ENCODE results near the gene TMEFF1. TPM values are rescaled to one million over a fixed set of nuclear protein-coding genes. Genes with fewer than 3 reads are reported as not detected.

The TMEFF1 gene
- total RNA-seq, 3 donors from 2014 or later: 0.38 to 0.98 TPM; not detected in 1

- H3K36me3 ChIP-seq (ENCODE audit: low read depth): no peaks in the 10 kb centered on the region
- no peak for DNase-seq
- peaks cover 5% of the 10 kb centered on the region for H3K4me1 ChIP-seq (ENCODE audit: low read depth)
- intact Hi-C loops (cut with DNase I, micrococcal nuclease): loop anchor here in 1 of 2 donors (10.0 kb wide), 1 partner anchor 149 kb away; no protein-coding TSS in a partner anchor
- no peak for ATAC-seq
- H3K4me3 ChIP-seq: no peak overlapping the region
- H3K9me3 ChIP-seq: no peaks in the 10 kb centered on the region
- no peak for TF ChIP-seq CTCF (IDR thresholded peaks at IDR 0.05)
These were observed 27.6 kb upstream of the TMEFF1 start for GRCh38 chr9:100445161-100445902.

DNA sequence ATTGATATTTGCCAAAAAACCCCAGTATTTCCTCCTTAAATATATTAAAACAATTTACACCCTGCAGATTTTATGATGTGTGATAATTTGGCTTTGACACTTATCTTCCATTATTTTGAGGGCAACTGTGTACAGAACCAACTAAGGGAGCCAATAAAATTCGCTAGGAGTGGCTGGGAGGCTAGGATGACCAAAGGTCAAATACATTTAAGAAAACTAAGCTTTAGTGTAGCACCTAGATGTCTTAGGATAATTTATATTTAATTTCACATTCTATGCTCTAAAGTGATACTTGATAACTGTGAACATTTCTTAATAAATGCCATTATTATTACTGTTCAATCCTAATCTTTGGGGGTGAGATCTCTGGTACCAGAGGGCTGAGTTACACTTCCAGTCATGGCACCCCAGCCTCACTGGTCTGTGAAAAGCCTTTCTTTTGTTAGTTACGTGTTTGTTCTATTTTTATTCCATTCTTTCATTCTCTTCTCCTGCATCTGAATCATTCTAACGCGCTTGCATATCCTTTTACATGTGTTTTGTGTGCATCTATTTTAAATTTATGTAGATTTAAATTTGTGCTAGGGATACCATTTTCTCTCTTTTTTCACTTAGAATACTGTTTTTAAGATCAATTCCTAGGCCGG lies 26.9 kb upstream of the TMEFF1 start:
- intact Hi-C loops (cut with DNase I, micrococcal nuclease): loop anchor here in 1 of 2 donors (10.0 kb wide), 1 partner anchor 149 kb away; no protein-coding TSS in a partner anchor
- Histone ChIP-seq H3K4me3 (no peak overlapping the region), H3K9me3 (no peaks in the 10 kb centered on the region), H3K4me1 (ENCODE audit: low read depth) (peaks cover 5% of the 10 kb centered on the region), H3K36me3 (ENCODE audit: low read depth) (no peaks in the 10 kb centered on the region)
- ATAC-seq (peak; percentile 69), DNase-seq (peak in 1 of 3 donors; percentile 17)
- TF ChIP-seq CTCF (IDR thresholded peaks at IDR 0.05): no peak

DNA sequence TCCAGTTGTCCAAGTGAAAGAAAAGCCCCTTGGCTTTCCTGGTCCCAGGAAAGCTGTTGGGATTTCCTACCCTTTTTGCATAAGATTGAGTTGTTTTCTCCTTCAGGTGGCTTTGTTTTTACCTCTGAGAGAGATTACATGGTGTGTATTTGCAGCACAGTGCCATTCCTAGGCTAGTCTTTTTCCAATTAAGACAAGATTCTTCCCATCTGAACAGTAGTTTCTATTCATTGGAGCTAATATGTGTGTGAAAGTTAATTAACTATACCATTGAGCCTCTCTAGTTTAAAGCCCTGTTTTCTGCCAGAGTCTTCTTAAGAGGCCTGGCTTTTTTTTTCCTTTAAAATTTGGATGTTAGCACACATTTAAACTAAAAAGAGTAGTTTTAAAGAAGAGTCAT lies 25.9 kb upstream of the TMEFF1 start:
- ATAC-seq (no peak), DNase-seq (no peak)
- Histone ChIP-seq H3K9me3 (no peaks in the 10 kb centered on the region), H3K4me3 (no peak overlapping the region), H3K4me1 (ENCODE audit: low read depth) (peaks cover 5% of the 10 kb centered on the region), H3K36me3 (ENCODE audit: low read depth) (no peaks in the 10 kb centered on the region)
- intact Hi-C loops (cut with DNase I, micrococcal nuclease): loop anchor here in 1 of 2 donors (10.0 kb wide), 1 partner anchor 148 kb away; no protein-coding TSS in a partner anchor
- no peak for TF ChIP-seq CTCF (IDR thresholded peaks at IDR 0.05)

DNA sequence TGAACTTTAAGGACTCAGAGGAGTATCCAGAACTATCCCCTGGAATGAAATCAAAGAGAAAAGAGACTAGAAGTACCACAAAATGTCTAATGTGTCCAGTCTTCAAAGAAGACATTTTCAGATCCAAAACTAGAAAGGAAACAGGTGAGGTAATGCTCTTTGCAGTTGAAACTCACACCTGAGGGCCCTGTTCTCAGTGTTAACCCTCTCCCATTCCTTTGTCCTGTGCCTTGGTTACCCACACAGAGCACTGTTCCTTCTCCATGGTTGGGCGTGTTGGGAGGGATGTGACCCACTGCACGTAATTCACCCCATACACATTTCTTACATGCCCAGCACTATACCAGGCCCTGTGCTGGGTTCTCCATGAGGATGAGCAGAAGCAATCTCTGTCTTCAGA lies 24.7 kb upstream of the TMEFF1 start:
- H3K4me3 ChIP-seq: no peak overlapping the region
- H3K36me3 ChIP-seq (ENCODE audit: low read depth): no peaks in the 10 kb centered on the region
- intact Hi-C loops (cut with DNase I, micrococcal nuclease): loop anchor here in 1 of 2 donors (10.0 kb wide), 1 partner anchor 147 kb away; no protein-coding TSS in a partner anchor

DNA sequence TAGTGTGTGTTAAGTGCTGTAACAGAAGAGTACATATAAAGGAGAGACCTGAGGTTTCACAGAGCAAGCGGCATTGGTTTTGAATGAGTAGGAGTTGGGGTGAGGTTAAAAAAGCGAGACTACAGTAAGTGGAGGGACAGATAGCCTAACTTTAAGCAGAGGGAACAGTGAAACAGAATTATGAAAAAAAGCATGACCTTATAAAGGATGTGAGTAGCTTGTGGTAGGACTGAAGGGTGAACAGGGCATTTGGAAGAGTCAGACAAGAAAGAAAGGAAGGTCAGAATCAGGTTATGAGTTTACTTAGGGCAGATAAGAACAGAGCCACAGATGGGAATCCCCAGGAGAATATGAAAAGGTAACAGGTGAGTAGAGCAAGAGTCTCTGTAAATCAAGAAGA lies 23.5 kb upstream of the TMEFF1 start:
- TF ChIP-seq CTCF (IDR thresholded peaks at IDR 0.05): no peak
- Histone ChIP-seq H3K9me3 (no peaks in the 10 kb centered on the region), H3K36me3 (ENCODE audit: low read depth) (no peaks in the 10 kb centered on the region), H3K4me1 (ENCODE audit: low read depth) (peaks cover 5% of the 10 kb centered on the region), H3K4me3 (no peak overlapping the region)
- intact Hi-C loops (cut with DNase I, micrococcal nuclease): loop anchor here in 1 of 2 donors (10.0 kb wide), 1 partner anchor 145 kb away; no protein-coding TSS in a partner anchor
- ATAC-seq (no peak), DNase-seq (no peak)

More for the DNA sequence above, 24.7 kb upstream of the TMEFF1 start:
- DNase-seq (no peak), ATAC-seq (no peak)
- no peaks in the 10 kb centered on the region for H3K9me3 ChIP-seq
- H3K4me1 ChIP-seq (ENCODE audit: low read depth): peaks cover 5% of the 10 kb centered on the region
- TF ChIP-seq CTCF (IDR thresholded peaks at IDR 0.05): no peak
